KG1 (cell line): ENCODE measurements around the gene DBR1.
A peak's percentile ranks its signal among the peaks of the same experiment; 100 is the strongest.

ENCODE experiments used
- DNase-seq: peaks from one replicate; lab custom pipeline; 2025; lab: John Stamatoyannopoulos, UW

DBR1 gene, protein sequence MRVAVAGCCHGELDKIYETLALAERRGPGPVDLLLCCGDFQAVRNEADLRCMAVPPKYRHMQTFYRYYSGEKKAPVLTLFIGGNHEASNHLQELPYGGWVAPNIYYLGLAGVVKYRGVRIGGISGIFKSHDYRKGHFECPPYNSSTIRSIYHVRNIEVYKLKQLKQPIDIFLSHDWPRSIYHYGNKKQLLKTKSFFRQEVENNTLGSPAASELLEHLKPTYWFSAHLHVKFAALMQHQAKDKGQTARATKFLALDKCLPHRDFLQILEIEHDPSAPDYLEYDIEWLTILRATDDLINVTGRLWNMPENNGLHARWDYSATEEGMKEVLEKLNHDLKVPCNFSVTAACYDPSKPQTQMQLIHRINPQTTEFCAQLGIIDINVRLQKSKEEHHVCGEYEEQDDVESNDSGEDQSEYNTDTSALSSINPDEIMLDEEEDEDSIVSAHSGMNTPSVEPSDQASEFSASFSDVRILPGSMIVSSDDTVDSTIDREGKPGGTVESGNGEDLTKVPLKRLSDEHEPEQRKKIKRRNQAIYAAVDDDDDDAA

DNA sequence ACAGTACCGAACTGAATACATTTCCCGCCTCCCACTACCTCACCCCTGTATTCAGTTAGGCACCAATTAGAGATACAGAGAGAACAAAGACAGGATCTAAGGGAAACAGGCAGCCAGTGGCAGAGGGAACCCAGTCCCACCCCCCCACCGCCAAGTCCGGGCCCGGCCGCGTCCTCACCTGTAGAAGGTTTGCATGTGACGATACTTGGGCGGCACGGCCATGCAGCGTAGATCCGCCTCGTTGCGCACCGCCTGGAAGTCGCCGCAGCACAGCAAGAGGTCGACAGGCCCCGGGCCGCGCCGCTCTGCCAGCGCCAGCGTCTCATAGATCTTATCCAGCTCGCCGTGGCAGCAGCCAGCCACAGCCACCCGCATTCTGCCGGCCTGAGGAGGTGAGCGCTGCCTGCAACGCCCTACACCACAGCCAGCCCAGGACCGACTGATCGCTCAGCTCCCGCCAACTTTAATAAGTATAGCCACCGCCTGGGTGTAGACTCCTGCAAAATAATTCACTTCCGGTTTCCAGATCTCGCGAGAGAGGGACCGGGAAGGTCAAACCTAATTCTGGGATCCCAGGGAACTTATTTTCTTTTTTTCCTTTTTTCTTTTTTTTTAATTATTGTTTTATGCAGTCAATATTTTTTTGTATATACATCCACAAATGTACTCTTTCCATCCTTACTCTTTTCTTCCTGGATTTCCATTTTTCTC, at the start of gene DBR1:
Gene DBR1, minus strand, starts transcription at position 501 of the 711 bp plus-strand sequence. Its CDS starts 126 bp downstream, at position 375.
- peak; percentile 25 for DNase-seq

DNA sequence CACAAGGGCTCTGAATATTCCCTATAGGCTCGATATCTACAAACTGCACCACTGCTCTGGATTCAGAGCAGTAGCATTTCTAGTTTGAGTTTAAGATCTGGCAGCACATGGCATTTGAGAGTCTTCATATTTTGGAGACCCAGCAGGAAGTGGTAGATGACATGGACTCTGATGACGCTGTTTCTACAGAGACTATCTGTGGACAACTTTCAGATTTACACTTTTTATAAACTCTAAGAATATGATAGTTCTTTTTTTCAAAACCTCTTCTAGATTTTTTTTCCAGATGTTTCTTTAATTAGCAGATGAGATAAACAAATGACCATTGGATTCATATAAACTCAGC, 48.2 kb upstream of the DBR1 start:
- no peak for DNase-seq

DNA sequence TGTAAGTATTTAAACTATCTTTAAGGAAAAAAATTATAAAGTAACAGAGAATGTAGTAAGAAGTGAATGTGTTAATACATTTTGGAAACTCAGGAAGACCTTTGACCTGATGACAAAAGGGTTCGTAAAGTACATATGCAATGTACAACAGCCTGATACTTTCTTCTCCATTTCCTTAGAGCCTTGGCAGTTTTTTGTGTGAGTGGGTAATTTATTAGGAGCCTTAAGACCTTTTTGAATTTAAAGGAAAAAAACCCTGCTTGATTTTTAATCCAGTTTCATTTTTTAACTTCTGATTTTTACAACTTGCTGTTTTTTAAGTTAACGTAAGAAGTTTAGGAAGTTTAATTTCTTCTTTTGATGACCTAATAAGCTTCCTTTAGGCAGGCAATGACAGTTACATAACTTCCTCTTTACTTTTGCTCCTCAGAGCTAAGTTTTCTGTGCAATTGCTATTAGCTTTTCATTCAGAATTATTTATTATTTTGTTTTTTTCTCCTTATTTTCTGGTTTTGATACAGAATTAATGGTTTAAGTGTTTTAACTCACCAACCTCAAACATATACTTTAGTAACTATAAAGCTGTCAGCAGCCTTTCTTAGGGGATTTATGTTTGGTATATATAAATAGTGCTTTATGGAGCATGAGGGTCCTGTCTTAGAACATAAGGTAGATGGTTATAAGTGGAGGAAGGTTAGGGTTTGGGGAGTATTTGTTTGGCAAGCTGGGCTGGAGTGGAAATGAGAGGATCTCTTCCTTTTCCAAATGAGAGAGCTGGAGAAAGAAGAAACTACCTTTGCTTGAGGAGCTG, 47.6 kb upstream of the DBR1 start:
- DNase-seq = peak; percentile 6

DNA sequence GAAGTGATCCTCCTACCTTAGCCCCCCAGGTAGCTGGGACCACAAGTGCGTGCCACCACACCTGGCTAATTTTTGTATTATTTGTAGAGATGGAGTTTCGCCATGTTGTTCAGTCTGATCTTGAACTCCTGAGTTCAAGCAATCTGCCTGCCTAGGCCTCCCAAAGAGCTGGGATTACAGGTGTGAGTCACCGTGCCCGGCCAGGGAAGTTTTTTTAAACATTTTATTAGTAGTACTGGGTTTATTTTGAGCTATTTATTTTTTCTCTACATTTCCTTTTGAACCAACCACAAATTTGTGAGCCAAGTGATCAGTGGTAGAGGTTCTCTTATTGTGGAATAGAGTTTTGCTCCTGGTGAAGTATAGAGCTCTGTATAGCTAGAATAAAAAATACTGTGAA, 46.1 kb upstream of the DBR1 start:
- DNase-seq = no peak

DNA sequence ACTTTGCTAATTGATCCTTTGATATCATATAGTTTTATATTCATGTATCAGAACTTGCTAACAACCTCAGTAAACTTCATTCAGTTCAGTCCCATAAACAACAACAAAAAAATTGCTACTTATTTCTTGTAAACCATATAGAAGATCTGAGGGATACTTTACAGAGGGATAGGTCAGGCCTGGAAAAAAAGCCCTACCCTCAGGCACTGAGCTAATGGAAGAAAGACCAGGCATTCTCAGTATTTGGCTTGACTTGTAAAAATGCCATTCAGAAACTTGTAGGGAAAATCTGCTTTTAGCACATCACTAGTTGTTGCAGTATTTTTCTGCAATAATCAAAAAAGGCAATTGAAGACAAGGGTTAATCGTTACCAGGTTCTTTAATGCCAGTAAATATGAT, 45.5 kb upstream of the DBR1 start:
- no peak for DNase-seq

DNA sequence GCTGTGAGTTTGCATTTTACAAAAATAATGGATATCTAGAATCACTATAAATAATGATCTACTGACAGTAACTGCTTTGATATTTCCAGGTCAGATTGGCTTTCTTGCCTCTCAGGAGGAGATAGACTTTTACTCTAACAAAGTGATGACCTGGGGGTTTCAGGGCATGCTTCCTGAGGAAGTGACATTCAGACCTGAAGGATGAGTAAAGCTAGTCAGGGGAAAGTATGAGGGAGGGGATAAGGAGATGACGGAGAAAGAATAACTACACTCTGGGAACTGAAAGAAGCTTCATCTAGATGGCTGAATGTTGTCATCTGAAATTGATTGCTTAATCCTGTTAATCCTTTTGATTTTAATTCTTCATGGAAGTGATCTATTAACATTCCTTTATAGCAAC, 44.5 kb upstream of the DBR1 start:
- DNase-seq = no peak

DNA sequence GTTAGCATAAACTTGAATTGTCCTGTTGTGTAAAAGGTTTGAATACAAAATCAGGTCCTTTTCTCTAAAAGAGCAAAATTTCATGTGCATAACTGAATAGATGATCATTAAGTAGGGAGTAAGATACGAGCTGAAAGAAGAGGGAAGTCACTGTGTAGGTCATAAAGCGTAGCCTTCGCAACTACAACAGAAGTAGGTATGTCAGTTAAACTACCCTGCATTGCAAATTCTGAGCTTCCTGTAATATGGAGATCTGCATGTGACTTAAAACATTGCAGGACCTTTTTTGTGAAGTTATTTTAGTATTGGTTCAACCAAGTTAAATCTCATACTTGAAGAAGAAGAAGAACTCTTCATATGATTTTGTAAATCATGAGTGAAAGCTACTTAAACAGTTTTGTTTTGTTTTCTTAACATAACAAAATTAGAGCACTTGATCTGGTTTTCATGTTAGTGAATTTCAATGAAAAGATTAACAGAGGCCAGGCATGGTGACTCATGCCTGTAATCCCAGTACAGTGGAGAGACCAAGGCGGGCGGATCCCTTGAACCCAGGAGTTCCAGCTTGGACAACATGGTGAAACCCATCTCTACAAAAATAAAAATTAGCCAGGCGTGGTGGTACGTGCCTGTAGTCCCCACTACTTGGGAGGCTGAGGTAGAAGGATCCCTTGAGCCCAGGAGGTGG, 38.8 kb upstream of the DBR1 start:
- no peak for DNase-seq

DNA sequence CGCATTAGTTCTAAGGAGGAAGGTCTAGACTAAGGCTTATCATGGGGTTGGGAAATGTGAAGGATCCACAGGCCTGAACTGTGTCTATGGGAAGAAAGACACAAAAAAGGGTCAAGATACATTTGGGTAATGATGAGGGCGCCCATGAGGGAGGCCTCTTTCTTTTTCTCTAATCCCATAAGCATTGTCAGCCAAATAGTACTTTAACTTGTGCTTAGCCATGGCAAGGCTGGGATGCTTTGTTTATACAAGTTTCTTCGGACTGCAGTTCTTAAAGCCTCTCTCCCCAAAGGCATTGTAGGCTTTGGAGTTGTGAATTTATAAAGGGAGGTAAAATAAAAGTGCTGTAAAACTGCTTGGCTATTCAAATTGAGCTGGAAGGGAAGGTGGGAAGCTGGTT, 35.8 kb upstream of the DBR1 start:
- no peak for DNase-seq

DNA sequence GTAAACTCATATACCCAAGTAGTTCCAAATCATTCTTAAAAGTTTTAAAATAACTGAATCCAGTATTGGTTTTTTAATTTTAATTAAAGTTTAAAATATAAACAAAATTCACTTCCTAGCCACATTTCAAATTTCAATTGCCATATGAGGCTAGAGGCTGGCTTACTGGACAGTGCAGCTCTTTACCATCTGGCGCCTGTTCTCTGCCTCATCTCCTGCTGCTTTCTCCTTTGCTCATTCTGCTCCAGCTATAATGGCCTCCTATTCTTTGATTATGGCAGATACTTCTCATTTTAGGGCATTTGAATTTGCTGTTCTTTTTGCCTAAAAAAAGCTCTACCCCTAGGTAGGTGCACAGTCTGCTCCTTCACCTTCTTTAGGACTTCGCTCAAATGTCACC, 31.5 kb upstream of the DBR1 start:
- no peak for DNase-seq

DNA sequence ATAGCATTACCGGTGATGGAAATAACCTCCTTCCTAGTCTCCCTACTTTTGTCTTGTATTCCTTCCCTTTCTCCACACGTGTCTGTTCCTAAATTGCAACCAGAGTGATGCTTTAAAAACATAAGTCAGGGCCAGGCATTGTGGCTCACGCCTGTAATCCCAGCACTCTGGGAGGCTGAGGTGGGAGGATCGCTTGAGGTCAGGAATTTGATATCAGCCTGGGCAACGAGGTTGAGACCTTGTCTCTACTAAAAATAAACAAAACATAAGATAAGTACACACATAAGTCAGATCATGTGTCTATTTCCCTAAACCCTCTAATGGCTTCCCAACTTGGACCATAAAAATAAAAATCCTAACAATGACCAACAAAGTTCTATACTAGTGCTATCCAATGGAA, 30.8 kb upstream of the DBR1 start:
- DNase-seq = no peak

DNA sequence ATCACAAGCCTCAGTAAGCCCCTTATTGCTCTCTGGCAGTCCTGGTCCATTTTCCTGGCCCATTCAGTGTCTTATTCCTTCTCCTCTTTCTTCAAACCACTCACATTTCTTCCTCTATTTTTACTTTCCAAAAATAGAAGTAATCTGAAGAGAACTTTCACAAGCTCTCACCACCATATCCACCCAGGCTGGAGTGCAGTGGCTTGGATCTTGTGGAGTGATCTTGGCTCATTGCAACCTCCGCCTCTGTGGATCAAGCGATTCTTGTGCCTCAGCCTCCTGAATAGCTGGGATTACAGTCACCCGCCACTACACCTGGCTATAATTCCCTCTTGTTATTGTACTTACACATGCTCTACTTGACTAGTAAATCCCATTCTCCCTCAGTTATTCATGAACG, 29.2 kb upstream of the DBR1 start:
- no peak for DNase-seq

DNA sequence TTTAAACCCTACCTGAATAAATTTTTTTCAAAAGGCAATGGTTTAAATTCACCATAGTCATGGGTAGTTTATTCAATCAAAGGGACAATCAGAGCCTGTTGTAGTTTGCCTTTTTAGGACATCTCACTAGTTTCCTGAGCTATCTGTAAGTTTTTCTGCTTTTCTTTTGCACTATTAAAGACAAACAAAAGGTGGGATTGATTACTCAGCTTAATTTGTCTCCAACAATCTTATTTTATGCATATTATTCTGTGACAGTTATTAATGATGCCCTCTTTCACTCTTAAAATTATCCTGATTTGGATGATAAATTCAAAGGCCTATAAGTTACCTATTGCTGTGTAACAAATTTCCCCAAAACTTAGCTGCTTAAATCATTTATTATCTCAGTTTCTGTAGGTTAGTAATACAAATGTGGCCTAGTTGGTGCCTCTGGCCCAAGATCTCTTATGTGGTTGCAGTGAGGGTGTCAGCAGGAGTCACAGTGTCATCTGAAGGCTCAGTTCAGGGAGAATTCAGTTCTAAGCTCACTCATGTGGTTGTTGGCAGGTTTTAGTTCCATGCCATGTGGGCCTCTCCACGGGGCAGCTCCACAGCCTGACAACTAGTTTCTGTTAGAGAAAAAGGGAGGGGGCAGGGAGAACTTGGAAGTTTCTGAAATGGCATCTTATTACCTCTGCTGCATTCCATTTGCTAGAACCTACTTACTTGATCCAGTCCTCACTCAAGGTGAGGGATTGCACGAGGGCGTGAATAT, 28.4 kb upstream of the DBR1 start:
- DNase-seq = no peak

DNA sequence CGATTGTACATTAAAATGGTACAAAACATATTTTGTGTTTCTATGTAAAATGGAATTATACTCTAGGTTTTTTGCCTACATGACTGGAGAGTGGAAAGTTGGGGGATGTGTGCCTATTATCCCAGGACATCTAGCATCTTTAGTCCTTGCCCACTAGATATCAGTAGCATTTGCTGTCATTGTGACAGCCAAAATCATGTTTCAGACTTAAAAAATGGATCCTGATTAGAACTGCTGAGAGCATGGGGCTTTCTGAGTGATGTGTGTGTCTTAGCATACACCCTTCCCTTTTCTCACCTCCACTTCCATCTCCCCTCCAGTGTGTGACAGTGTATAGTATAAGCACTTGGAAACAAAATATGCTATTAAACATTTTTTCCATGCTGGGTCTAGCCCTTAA, 25.7 kb upstream of the DBR1 start:
- no peak for DNase-seq

DNA sequence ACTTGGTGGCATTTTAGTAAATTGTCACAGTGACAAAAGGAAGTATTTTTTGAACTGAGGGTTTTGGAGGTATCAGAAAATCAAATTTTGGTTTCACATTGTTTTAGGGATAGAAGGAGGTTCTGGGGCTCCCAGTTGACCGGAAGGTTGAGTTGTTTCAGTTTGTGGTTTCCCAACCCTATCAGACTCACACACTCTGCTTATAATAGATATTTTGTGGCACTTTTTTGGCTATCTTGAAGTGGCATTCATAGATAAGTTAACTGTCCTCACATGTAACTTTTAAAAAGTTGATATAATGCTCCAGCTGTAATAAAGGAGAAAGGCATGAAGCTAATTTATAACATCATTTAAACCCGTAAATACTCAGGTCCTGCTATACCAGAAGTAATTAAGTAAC, 25.1 kb upstream of the DBR1 start:
- DNase-seq = no peak

DNA sequence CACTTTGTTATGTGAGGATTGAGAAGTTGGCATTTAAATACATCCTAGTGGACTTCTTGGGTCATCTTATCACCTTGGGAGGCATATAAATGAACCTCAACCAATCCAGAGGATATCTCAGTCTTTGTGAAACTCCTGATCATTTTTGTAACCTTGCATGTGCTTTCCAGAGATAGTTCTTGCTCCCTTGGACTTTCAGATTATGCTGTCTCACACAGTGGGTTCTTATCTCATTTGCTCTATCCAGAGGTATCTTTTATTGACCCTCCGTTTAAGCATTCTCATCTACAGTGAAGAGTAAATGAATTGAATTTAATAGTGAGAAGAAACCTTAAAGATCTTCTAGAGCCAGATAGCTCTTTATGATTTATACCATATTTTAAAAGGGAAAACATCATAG, 22.8 kb upstream of the DBR1 start:
- no peak for DNase-seq

DNA sequence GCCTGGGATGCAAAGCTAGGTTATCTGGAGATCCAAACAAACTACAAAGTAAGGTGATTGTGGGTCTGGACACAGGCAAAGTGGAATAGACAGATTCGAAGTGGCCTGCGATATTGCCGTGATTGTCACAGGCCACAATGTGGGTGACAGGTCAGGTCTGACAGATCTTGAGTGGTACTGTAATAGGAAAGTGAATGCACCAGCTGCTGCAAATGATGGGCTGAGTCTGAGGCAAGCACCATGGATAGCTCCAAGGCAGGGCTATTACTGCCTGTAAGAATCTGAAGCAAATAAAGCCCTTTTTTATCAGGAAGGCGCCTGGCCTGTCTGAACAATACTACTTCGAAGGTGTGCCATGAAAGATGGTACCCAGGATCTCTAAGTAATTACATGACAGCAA, 22.3 kb upstream of the DBR1 start:
- no peak for DNase-seq

DNA sequence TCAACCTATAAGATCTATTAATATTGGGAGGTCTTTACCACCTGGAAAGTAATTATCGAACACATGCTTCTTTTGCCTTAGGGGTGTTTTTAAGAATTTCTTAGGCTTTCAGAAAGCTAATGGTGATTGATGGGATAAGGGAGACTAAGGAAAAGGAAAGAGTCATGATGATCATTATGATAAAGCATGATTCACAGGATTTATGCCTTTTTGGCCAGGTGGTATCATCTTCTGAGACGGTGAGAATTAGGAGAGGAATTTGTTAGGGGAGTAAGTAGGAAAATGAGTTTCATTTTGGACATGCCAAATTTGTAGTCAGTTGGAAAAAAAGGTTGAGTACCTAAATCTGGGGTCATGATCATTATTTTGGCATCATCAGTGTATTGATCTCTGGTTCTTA, 21.3 kb upstream of the DBR1 start:
- no peak for DNase-seq

DNA sequence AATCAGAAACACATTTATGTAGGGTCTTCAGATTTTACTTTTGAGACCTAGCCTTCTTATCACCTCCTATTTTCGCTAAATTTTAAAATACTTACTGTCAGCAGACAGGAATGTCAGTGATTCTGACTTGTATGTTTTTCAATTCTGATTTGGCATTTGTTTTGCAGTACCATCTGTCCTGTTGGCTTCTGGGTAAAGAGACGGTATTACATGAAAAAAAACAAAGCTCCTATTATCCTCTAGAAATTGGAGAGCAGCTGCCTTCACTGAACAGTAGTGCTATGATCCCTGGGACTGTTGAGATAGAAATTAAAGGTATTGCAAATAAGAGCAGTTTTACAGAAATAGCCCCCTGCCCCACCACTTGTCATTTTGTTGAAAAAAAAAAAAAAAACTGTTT, 20.8 kb upstream of the DBR1 start:
- no peak for DNase-seq

DNA sequence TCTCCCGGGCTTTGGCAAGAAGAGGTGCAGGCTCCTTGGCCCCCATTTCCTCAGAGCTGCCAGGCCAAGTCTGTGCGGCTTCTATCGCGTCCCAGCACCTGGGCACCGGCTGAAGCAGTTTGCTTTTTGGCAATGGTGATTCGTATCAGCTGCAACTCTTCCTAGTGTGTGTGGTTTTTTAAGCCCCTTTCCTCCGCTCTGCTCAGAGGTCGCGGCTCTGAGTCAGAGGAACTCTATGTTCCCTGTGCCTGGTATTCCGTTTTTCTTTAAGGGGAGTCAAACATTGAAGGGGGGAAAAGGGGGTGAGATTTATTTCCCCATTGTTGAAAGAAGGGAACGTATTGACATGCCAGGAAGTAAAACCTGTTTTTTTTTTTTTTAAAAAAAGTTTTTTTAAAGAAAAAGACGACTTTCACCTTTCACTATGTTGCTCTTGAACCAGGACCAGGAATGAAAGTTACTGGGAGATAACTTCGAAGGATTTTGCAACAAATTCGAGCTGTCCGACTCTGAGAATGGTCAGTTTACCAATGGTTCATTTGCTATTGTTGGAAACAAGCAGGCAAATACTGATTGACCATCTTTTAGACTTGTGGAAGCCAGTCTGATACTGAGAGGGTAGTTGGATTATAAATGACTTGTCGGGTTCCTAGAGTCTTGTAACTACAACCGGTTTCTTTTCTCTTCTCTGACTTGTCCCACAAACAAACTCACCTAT, 13.5 kb upstream of the DBR1 start:
- DNase-seq = no peak

DNA sequence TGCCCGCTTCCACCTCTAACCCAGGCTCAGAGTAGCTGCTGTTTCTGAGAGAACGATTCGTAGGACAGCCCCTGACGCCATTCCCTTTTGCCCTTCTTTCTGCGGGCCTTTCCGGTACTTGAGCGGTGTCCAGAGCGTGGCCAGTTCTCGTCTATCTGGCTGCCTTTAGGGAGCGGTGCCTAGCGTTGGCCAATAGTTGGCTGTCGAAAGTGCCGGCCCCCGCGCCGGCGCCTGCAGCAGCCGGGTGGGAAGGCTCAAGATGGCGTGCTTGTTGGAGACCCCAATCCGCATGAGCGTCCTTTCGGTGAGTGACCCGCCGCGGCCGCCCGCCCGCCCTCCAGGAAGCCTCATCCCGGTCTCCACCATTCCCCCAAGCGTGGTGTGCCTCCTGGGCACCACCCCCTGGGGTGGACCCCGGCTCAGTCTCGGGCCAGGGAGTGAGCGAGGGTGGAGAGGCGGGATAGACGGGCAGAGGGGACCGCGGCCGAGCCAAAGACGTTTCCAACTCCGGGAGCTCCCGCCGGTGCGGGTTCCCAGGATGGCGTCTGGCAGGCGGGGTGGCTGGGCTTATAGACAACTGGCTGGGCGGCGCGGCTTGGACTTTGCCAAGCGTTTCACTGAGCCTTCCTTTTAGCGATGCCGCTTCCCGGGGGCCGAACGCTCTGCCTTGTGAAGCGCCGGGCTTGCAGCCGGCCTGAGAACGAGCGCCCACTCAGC, 12.7 kb upstream of the DBR1 start, which contains the start of gene ARMC8:
Gene ARMC8, plus strand, starts transcription at position 6 of the 717 bp plus-strand sequence. Its CDS starts 254 bp downstream, at position 260.
- DNase-seq = peak; percentile 79
